ENCODE measurements around the gene NRF1.

DNA sequence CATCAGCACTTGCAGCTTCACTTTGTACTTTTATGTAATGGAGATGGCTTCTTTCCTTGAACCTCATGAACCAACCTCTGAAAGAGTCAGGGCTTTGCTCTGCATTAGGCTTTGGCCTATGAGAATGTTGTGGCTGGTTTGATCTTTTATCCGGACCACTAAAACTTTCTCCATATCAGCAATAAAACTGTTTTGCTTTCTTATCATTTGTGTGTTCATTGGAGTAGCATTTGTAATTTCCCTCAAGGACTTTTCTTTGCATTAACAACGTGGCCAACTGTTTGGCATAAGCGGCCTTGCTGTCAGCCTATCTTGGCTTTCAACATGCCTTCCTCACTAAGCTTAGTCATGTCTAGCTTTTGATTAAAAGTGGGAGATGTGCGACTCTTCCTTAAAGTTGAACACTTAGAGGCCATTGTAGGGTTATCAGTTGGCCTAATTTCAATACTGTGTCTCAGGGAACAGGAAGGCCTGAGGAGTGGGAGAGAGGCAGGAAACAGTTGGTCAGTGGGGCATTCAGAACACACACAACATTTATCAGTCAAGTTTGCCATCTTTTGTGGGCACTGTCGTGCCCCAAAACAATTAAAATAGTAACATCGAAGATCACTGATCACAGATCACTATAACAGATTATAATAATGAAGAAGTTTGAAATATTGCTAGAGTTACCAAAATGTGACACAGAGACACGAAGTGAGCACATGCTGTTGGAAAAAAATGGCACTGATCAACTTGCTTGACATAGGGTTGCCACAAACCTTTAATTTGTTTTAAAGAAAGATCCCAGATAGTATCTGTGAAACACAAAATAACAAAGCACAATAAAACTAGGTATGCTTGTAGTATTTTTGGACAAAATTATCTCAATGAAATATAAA lies 64.7 kb downstream of the NRF1 start:
- TF ChIP-seq SUZ12 (IDR thresholded peaks at IDR 0.05): no peak
- no peak for TF ChIP-seq HDGF (IDR thresholded peaks at IDR 0.05; ENCODE audit: borderline replicate concordance)
- TF ChIP-seq SP1 (IDR thresholded peaks at IDR 0.05): no peak
- no peak for TF ChIP-seq ELF4 (IDR thresholded peaks at IDR 0.05)
- TF ChIP-seq ZNF384 (IDR thresholded peaks at IDR 0.05): no peak
- TF ChIP-seq, protein P1, sequence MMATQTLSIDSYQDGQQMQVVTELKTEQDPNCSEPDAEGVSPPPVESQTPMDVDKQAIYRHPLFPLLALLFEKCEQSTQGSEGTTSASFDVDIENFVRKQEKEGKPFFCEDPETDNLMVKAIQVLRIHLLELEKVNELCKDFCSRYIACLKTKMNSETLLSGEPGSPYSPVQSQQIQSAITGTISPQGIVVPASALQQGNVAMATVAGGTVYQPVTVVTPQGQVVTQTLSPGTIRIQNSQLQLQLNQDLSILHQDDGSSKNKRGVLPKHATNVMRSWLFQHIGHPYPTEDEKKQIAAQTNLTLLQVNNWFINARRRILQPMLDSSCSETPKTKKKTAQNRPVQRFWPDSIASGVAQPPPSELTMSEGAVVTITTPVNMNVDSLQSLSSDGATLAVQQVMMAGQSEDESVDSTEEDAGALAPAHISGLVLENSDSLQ (IDR thresholded peaks at IDR 0.05): no peak
- no peak for TF ChIP-seq TARDBP (IDR thresholded peaks at IDR 0.05)
- no peak for TF ChIP-seq FOXK2 (IDR thresholded peaks at IDR 0.05)
- TF ChIP-seq BHLHE40 (IDR thresholded peaks at IDR 0.05; ENCODE audit: borderline replicate concordance): no peak
- TF ChIP-seq ARNT (IDR thresholded peaks at IDR 0.05): no peak
- TF ChIP-seq FOXA1 (IDR thresholded peaks at IDR 0.05): no peak
- TF ChIP-seq FOXM1 (IDR thresholded peaks at IDR 0.05; ENCODE audit: borderline replicate concordance): no peak
- TF ChIP-seq NFRKB (IDR thresholded peaks at IDR 0.05): no peak
- no peak for TF ChIP-seq LEF1 (IDR thresholded peaks at IDR 0.05; ENCODE audit: borderline replicate concordance)

Data from HEK293T (cell line).